ENCODE data around the gene MYORG.

DNA sequence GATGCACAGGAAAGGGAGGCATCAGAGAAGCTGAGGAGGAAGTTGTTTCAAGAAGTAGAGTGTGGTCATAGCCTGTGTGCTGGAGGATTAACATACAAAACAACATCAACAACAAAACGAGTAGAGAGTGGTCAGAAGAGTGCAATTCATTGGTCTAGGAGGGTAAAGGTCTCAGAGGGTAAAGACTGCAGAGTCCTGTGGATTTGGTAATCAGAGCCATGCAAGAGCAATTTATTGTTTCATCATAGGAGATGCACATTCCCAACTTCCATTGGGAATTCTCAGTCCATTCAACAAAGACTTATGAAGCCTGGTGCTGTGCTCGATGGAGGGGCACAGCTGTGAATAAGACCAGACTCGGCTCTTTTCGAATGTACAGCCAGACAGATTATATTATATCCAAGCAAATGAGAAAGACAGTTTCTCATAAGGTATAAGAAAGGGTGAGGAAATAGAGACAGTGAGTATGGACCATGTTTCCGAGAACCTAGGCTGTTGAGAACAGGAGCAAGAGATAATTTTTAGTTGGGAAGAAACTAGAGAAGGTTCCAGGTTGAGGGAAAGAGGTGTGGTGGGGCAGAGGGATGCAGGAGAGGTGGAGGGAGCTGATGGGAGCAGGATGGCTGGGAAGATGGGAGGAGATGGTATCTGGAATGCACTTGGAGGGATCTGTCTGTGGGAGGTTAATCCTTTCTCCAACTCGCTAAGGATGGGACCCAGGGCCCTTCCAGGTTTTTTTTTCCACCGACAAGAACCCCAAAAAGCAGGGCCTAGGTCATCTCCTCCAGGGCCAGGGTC, 7.9 kb upstream of the MYORG start:
- TF ChIP-seq EZH2phosphoT487 (IDR thresholded peaks at IDR 0.05; ENCODE audit: borderline replicate concordance) = no peak
- TF ChIP-seq, protein P1, sequence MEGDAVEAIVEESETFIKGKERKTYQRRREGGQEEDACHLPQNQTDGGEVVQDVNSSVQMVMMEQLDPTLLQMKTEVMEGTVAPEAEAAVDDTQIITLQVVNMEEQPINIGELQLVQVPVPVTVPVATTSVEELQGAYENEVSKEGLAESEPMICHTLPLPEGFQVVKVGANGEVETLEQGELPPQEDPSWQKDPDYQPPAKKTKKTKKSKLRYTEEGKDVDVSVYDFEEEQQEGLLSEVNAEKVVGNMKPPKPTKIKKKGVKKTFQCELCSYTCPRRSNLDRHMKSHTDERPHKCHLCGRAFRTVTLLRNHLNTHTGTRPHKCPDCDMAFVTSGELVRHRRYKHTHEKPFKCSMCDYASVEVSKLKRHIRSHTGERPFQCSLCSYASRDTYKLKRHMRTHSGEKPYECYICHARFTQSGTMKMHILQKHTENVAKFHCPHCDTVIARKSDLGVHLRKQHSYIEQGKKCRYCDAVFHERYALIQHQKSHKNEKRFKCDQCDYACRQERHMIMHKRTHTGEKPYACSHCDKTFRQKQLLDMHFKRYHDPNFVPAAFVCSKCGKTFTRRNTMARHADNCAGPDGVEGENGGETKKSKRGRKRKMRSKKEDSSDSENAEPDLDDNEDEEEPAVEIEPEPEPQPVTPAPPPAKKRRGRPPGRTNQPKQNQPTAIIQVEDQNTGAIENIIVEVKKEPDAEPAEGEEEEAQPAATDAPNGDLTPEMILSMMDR (conservative IDR thresholded peaks at IDR 0.05; ENCODE audit: low read length) = no peak

Data from Loucy (cell line).